Inferior parietal cortex (tissue), 1 donor: Measurements from ENCODE around the gene HOXB13.

Experiments used
- DNase-seq: peaks from one replicate; pipeline ENCODE4 v3.0.0-alpha.2; 2016; ENCODE audit errors: extremely low spot score

HOXB13 gene

GRCh38 chr17:48728232-48729231 is at the start of gene HOXB13:
Gene HOXB13, minus strand, starts transcription at chr17:48728750. Its CDS starts 157 bp downstream, at chr17:48728593.
- DNase-seq, result no peak

- no peak for DNase-seq
Measured at GRCh38 chr17:48776602-48777001, 48.1 kb upstream of the HOXB13 start.

GRCh38 chr17:48773245-48773644 is 44.7 kb upstream of the HOXB13 start:
- no peak for DNase-seq

- no peak for DNase-seq
Measured at GRCh38 chr17:48770954-48771353, 42.4 kb upstream of the HOXB13 start.

GRCh38 chr17:48769009-48769675 is 40.6 kb upstream of the HOXB13 start:
- no peak for DNase-seq

- no peak for DNase-seq
Measured at GRCh38 chr17:48767263-48767774, 38.8 kb upstream of the HOXB13 start.

GRCh38 chr17:48761114-48761513 is 32.6 kb upstream of the HOXB13 start:
- DNase-seq, result no peak

- no peak for DNase-seq
Measured at GRCh38 chr17:48760411-48760810, 31.9 kb upstream of the HOXB13 start.

- DNase-seq, result no peak
Measured at GRCh38 chr17:48759288-48759687, 30.7 kb upstream of the HOXB13 start.

- no peak for DNase-seq
Measured at GRCh38 chr17:48757524-48757961, 29.0 kb upstream of the HOXB13 start.

GRCh38 chr17:48756830-48757251 is 28.3 kb upstream of the HOXB13 start:
- no peak for DNase-seq

- no peak for DNase-seq
Measured at GRCh38 chr17:48755356-48755755, 26.8 kb upstream of the HOXB13 start.

- no peak for DNase-seq
Measured at GRCh38 chr17:48754500-48755261, 26.1 kb upstream of the HOXB13 start.

- DNase-seq, result no peak
Measured at GRCh38 chr17:48753794-48754499, 25.4 kb upstream of the HOXB13 start.

- DNase-seq, result no peak
Measured at GRCh38 chr17:48752399-48753288, 24.1 kb upstream of the HOXB13 start.

- DNase-seq, result no peak
Measured at GRCh38 chr17:48751733-48752398, 23.3 kb upstream of the HOXB13 start.

GRCh38 chr17:48751172-48751571 is 22.6 kb upstream of the HOXB13 start:
- no peak for DNase-seq

GRCh38 chr17:48749621-48750553 is 21.3 kb upstream of the HOXB13 start:
- DNase-seq, result no peak
